HG03575 (cell line): ENCODE measurements around the gene SPEN.
"Not testable (repeated sequence)": the region's sequence is repeated elsewhere in the genome, so short reads cannot be mapped to it uniquely, and the experiment has no call there.

ENCODE experiments used
- ATAC-seq: cut with Tn5 transposase; IDR thresholded peaks from one replicate; pipeline ENCODE4 v1.9.1; 2021; ENCODE audit not compliant: unreplicated experiment, insufficient number of reproducible peaks, low FRiP score; ENCODE audit errors: extremely low read depth

SPEN gene

DNA sequence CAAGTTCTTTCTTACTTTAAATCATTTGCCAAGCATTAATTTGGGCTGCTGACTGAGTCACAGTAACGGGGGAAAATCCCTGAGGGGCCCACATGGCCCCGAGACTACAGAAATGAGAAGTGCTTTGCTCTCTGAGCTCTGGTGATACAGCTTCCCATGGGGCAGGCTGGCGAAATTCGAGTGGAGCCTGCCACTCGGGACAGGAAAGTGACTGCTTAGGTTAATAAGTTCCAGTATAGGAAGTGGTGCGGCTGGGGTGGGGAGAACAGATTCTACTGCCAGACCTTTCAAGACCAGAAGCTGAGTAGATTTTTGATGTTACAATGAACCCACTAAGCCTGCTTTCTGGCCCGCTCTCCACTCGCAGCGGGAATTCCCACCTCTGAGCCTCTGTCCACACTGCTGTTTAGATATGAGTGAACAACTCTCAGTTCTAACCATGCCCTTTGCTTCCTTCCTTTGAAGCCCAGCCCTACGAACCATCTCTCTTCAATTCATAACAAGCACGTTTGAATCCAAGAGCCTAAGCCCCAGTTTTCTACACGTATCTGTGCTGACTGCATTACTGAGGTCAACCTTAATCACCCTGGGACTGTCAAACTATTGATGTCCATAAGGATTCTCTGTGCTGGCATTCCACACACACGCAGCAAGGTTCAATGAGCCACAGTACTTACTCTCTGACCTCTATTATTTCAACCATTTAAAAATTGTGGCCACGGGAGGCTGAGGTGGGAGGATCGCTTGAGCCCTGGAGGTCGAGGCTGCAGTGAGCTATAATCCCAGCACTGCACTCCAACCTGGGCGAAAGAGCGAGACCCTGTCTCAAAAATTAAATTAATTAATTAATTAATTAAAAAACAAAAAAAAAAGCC lies 118.8 kb downstream of the SPEN start:
- peak; percentile 29 for ATAC-seq

DNA sequence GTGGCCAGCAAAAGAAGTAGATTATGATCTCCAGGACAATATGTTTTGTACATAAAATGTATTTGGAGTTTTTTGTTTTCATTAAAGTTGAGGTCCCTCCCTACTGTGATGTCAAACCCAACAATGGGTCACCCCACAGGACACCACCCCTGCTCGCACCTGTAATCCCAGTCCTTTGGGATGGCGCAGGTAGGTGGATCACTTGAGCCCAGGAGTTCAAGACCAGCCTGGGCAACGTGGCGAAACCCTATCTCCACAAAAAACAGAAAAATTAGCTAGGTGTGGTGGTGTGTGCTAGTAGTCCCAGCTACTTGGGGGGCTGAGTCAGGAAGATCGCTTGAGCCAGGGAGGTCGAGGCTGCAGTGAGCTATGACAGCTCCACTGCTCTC lies 119.4 kb downstream of the SPEN start:
- no peak for ATAC-seq

DNA sequence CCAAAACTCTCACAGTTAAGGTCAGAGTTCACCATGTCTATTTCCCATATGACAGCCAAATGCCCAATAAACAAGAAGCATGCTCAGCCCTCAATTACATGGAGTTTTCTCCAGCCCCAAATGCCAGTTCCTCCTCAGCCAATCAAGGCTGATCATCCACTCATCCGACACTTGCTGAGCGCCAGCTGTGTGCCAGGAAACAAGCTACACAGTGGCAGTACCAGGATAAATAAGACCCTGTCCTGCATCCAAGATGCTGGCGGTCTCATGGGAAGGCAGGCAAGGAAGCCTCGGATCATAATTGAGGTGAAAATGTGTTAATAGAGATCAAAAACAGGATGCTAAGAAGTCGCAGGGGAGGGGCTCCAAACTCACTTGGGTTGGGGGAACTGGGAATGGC lies 120.7 kb downstream of the SPEN start:
- ATAC-seq = no peak

DNA sequence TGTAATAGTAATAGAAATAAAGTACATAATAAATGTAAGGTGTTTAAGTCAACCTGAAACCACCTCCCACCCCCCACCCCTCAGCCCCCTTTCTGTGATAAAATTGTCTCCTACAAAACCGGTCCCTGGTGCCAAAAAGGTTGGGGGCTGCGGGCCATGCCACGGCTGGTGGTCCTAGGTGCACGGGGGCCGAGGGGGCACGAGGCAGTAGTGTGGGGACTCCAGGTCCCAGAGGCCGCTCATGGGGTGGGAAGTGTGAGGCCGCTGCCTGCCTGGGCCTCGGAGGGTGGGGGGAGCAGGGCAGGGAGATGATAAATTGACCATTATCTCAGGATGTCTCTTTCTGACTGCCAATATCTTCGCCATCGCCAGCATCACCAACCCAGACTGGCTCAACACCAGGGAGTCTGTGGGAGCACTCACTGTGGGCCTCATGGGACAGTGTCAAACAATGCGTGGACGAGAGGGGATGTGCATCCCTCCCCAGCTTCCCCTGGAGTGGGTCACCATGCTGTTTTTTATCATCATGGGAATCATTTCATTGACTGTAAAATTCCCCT lies 121.9 kb downstream of the SPEN start:
- no peak for ATAC-seq

DNA sequence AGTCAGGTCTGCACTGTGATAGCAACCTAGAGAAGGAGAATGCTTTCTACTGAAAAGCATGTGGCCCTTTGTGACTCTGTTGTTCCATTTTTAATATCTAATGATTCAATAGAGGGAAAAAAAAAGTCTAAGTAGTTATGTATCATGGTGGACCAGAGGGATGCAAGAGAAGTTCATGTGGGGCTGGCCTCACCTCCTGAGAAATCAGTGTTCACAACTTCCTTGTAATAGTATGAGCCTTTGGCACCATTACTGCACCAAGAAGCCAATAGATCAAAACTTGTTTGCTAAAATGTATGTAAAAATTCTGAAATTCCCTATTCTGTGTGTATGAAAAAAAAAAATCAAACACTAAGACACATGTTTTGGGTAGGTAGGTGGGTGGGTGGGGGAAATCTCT lies 123.4 kb downstream of the SPEN start:
- no peak for ATAC-seq

DNA sequence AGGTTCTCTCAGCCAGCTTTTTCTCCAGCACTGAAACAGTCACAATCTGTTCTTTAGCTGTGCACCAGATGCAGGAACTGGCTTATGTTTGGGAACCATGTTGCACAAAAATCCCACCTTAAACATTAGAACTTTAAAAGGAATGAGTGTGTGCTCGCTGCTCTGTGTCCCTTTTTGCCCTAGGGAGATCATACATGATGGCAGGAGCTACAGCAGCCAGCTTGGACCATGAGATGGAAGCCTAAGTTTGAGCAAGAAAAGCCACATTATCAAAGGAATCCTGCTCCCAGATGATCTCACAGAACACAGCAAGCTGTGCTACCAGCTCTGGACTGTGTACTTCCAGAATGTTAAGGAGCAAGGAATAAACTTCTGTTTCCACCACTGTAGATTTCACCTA lies 124.9 kb downstream of the SPEN start:
- no peak for ATAC-seq

DNA sequence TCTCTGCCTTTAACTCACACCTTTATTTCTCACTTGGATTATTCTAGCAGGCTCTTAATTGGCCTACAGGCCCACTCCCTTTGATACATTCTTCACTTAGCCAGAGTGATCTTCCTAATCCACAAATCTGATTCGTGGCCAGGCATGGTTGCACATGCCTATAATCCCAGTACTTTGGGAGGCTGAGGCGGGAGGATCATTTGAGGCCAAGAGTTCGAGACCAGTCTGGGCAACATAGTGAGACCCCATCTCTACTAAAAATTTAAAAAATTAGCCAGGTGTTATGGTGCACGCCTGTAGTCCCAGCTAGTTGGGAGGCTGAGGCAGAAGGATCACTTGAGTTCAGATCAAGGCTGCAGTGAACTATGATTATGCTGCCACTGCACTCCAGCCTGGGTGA lies 126.3 kb downstream of the SPEN start:
- no peak for ATAC-seq

DNA sequence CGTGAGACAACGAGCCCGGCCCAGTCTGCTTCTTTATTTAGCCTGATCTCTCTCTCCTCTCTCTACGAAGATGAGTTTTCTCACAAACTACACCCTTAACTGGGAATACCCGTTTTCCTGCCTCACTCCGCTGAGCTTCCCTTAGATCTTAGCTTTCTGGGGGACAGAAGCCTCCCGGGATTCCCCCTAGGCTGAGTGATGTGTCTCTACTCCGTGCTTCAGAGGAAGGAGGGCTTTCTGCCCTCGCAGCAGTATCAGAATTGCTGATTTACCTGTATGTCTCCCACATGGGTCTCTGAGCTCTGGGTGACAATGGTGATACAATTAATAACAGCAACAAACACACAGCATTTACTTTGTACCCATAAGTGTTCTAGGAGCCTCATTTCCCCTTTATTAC lies 127.3 kb downstream of the SPEN start:
- no peak for ATAC-seq

DNA sequence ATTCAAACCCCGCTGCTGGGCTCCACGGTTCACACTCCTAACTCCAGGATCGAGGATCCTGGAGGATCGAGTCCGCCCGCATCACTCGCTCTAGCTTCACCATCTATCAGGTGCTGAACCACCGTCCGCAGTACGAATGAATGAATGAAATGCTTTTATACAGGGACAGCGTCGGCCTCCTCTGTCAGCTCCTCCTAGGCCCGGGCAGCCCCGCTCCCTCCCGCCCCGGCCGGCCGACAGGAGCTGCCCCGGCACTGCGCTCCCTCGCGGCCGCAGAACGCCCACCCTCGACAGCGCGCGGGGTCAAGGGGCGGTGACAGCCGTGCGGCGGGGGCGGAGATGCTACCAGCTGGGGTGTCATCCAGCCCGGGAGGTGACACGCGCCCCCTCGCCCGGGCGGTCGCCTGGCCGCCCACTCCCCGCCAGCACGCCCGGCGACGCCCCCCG lies 127.9 kb downstream of the SPEN start:
- ATAC-seq = no peak

DNA sequence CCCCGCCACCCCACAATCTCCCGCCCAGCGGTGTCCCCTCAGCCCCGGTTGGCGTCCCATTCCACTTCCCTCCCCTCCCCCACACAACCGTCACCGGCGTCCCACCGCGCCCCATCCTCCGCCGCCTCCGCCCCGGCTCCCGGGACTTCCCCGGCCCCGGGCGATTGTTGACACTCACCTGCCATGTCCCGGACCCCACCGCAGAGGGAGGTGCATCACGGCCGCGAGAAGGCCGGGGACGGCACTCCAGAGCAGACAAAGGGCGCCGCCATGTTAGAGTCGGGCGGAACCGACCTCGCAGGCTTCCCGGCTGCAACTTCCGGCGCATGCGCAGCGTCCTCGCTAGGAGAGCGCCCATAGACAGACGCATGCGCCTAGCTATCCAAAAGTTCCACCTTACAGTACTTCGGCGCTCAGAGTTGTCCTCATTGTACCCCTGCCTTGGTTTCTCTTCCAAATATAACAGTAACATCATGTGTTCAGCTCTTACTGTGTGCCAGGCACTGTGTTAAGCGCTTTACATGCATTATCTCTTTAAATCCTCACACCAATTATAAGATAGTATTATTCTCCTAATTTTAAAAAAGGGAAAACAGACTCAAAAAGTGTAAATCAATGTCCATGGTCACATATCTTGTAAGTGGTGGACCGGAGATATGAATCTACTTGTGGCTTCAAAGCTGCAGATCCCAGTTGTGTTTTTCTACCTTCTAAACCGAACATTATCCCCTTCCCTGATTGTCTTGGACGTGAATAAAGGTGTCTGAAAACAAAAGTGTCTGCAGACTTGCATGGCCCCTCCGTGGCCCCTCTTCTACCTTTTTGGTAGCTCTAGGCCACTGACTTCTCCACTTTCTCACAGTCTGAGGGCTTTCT lies 128.5 kb downstream of the SPEN start, which contains the start of gene ZBTB17:
Gene ZBTB17 (minus strand): TSS at position 297 of the 876 bp plus-strand sequence. CDS start 27,606 bp downstream, outside the sequence.
- ATAC-seq = peak; percentile 39

DNA sequence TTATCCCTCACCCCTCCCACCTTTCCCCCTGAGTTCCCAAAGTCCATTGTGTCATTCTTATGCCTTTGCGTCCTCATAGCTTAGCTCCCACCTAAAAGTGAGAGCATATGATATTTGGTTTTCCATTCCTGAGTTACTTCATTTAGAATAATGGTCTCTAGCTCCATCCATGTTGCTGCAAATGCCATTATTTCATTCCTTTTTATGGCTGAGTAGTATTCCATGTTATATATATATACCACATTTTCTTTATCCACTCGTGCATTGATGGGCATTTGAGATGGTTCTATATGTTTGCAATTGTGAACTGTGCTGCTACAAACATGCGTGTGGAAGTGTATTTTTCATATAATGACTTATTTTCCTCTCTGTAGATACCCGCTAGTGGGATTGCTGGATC lies 130.4 kb downstream of the SPEN start:
- not testable (repeated sequence) for ATAC-seq

DNA sequence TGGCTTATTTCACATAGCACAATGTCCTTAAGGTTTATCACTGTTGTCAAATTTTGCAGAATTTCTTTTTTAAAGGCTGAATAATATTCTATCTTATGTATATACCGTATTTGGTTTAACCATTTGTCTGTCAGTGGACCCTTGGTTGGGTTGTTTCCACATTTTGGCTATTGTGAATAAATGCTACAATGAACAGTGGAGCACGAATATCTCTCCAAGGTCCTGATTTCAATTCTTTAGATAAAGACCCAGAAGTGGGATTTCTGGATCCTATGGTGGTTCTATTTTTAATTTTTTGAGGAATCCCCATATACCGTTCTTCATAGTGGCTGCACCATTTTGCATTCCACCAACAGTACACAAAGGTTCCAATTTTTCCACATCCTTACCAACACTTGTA lies 134.2 kb downstream of the SPEN start:
- ATAC-seq = no peak

DNA sequence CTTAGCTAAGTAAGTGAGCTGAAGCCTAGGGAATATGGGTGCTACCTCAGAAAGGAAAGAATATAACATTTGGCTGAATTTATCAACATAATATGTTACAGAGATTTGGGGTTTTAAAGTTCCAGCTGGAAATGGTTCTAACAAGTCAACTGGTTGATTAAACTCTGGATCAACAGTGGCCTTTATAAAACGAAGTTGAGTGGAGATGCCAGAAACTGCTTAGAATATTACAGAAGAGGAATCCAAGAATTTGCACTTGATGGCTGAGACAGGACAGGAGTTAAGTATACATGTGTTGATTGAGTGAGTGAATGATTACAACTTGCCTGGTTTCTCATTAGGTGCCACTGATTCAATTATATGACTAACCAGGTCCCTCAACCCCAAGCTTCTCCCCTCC lies 135.8 kb downstream of the SPEN start:
- no peak for ATAC-seq

DNA sequence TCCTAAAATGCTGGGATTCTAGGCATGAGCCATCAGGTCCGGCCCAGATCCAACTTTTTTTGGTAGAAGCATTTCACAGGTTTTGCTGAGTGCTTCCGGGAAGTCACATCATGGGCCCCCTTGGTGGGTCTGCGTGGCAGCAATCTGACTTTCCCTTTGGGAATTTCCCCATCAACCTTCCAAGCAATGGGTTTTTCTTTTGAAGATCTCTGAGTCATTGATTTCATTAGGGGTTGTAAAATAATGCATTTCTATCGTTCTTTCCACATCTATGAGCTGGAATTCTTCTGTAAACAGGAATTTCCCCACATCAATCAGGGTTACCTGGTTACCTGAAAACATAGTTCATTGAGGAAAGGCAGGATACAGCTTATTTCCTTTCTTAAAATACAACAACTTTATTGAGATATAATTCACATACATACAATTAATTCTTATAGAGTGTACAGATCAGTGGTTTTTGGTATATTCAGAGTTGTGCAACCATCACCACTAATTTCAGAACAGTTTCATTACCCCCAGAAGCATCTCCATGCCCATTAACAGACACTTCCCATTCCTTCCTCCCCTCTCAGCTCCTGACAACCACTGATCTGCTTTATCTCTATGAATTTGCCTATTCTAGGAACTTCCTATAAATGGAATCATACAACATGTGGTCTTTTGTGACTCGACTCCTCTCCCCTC lies 138.2 kb downstream of the SPEN start:
- ATAC-seq = no peak

DNA sequence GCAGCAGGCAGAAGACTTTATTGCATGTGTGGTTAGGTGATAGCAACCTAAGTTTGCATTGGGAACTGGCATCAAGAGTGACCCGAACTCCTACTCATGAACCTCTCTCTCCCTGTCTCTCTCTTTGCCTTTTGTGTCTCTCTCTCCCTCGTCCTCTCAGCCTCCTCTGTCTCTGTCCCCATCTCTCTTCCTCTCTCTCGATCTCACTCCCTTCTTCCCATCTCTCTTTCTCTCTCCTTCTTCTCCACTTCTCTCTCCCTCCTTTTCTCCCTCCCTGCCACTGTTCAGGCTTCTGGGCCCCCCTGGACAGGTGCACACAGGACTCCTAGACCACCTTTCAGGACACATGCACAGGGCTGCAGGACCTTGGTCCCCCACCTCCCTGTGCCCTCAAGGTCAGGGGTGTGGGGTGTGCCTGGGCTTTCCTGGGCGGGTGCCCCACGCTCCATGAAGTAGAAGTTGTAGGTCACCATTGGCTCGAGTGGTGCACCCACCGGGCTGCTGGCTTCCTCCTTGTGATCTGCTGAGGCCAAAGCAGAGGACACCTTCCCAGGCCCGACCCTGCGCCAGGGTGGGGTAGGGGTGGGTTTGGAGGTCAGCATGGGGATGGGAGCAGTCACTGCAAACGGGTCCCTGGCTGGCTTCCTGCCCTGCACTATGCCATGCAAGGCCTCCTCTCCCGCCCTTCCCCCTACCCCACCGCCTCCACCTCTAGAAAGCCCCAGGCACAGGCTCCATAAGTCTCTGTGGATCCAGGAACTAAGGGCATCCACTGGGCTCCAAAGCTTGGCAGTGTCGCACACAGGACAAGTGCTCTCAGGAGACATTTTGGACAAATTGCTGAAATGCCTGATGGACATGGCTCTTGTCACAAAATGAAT lies 141.6 kb downstream of the SPEN start:
- ATAC-seq = no peak

DNA sequence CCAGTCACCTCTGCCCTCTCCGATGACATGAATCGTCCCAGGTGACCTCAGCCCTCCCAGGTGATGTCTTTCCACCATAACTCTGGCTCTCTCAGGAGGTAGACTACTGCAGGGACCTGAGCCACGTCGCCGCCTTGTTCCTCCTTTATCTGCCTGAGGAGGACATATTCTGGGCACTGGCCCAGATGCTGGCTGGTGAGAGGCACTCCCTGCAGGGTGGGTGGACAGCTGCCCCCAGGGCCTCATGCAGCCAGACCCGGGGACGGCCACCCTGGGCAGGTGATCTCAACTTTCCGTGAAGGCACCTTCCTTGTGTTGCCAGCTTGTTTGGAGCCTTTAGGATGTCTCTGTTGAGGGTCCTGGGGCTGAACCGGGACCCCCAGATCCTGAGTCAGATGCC lies 142.3 kb downstream of the SPEN start:
- ATAC-seq = no peak
